Upper lobe of left lung (tissue), 4 donors: ENCODE measurements around the gene HLA-DRB1.

ENCODE experiments used
- POLR2AphosphoS5 ChIP-seq, 2 donors: sonication (generic); formaldehyde crosslinking; IDR thresholded peaks; one replicate each; pipeline ENCODE4 v1.5.1; 2017; ENCODE audit warnings: antibody characterized with exemption in 2 of 2
- TF ChIP-seq, protein P1 (sequence below), 6 experiments: fragments of 450-650 bp in 4 of 6; fragments of 200-600 bp in 2 of 6; sonication (generic) in 2 of 6; IDR thresholded peaks; one replicate each; pipeline ENCODE4 v1.5.1; 2016 to 2019; ENCODE audit warnings: antibody characterized with exemption in 6 of 6

DNA sequence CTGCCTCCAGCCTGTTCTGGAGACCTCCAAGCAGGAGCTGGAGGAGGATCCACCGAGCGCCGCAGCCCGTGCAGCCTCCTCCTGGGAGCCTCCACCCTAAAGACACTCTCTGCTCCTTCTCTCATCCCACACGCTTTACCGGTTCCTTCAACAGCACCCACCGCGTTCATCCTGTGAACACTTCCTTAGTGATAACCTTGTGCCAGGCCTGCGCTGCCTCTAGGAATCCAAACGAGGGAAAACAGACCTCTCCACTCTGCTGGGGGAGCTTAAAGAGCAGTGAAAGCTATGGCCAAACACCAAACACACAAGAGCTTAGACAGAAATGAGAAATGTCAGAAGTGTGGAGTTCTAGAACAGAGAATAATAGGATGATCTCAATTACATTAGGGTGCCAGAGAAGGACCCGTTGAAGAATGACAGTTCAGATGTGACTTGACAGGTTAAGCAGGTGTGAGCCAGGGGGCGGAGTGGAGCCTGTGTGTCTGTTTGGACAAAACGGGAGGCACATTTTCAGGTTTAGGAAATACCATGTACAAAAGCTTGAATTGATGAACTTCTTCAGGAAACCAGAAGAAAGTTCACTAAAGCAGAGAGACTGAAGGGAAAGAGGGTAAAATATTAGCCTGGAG, 31.1 kb downstream of the HLA-DRB1 start:
- TF ChIP-seq, protein P1, sequence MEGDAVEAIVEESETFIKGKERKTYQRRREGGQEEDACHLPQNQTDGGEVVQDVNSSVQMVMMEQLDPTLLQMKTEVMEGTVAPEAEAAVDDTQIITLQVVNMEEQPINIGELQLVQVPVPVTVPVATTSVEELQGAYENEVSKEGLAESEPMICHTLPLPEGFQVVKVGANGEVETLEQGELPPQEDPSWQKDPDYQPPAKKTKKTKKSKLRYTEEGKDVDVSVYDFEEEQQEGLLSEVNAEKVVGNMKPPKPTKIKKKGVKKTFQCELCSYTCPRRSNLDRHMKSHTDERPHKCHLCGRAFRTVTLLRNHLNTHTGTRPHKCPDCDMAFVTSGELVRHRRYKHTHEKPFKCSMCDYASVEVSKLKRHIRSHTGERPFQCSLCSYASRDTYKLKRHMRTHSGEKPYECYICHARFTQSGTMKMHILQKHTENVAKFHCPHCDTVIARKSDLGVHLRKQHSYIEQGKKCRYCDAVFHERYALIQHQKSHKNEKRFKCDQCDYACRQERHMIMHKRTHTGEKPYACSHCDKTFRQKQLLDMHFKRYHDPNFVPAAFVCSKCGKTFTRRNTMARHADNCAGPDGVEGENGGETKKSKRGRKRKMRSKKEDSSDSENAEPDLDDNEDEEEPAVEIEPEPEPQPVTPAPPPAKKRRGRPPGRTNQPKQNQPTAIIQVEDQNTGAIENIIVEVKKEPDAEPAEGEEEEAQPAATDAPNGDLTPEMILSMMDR (IDR thresholded peaks at IDR 0.05), result no peak
- no peak for TF ChIP-seq POLR2AphosphoS5 (IDR thresholded peaks at IDR 0.05)
